ENCODE data around the gene ENO3.

The ENO3 gene

GRCh38 chr17:4978726-4979125 lies 27.8 kb downstream of the ENO3 start:
- no peak for DNase-seq

GRCh38 chr17:4980644-4981216 lies 29.8 kb downstream of the ENO3 start:
- peak; percentile 80 for DNase-seq

DNA sequence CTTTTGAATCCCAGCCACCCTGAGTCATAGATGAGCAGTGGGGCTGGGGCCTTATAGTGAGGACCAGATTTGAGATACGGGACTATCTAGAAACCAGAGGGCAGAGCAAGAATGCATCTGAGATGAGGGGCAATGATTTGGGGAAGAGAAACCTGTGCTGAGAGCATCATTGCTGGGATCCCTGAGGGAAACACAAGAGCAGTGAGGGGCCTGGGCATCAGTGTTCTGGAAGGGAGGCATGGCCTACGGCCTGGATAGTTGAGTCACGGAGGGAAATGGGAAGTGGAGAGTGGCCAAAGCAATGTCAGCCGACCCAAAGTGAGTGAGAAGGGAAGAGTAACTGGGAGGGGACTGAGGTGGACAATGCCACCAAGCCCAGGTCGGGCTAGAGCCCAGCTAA lies 31.4 kb downstream of the ENO3 start:
- peak; percentile 32 for DNase-seq

- DNase-seq, result no peak
Measured at GRCh38 chr17:4986403-4986802, 35.5 kb downstream of the ENO3 start.

DNA sequence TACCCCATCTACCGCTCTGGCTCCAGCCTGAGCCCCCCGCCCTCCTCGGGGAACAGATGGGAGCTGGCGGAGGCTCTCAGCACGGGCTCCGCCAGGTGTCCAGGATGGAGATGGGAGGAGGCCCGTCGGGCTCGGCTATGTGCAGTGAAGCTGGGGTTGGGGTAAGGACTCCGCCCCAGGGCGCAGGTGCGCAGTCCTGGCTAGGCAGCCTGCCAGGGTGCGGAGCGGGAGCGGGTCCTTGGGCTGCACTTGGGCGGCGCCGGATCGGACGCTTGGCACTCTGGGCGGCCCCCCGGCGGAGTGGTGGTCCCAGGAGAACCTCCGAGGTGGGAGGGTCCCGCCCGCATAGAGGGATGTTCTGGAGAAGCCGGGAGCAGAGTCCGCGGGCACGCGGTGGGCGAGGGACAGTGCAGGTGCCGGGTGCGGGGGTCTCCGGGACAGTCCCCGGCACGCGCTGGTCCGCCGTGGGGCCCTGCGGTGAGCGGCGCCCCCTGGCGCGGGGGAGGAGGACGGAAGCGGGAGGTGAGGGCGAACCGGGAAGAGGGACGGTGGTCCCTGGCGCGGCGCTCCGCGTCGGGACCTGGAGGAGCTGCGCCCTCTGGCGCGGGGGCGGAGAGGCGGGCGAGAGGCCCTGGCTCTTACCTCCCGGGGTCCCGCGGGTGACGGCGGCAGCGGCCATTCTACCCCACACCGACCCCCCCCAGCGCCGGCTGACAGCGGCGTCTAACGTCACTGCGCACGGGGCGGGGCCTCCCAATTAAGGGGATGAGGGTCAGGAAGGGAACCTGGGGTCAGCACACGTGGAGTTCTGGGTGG lies 36.2 kb downstream of the ENO3 start, which contains the start of gene CAMTA2:
TSS of gene CAMTA2 (minus strand) at position 725 of the 816 bp plus-strand sequence. CDS start 1,453 bp downstream, outside the sequence.
- DNase-seq, result peak; percentile 95

DNA sequence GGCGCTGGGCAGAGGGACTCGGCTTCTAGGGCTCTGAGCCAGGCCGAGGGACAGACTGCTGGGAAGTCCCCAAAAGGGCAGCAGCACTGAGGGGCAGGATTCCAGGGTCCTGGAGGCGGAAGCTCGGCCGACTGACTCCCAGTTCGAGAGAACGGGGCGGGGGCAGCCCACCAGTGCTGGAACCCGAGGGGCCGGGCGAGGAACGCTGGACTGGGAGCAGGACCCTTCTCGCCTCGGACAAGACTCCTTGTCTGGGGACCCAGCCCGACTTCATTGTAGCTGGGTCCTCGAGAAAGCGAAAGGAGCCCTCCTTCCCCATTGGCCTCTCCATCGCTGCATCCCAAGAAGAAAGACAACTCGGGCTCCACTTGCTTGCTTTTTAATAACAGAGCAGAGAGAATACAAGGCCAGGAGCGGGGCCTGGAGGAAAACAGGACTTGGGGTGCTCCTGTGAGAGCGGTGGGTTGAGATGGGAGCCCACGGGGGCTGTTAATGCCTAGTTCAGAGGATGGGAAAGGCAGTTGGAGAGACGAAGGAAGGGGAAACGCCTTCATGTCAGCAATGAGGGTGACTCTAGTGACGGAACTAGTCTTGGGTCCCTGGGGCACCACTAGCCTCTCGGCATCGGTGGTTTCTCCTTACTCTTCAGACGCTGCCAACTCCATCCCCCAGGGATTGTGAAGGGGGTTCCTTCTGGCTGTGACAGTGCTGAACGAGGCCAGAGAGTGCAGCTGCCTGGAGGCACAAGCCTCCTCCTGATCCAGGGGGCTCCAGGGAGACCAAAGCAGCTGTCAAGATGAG lies 37.0 kb downstream of the ENO3 start:
- DNase-seq, result no peak

- DNase-seq, result peak; percentile 34
Measured at GRCh38 chr17:4994081-4994595, 43.2 kb downstream of the ENO3 start.

- DNase-seq, result peak; percentile 97
Measured at GRCh38 chr17:4997302-4998026, 46.5 kb downstream of the ENO3 start, which contains the start of the genes INCA1 and KIF1C. Gene INCA1, minus strand, starts transcription at chr17:4997522. Its CDS starts 3,085 bp downstream, at chr17:4994437. Gene KIF1C, plus strand, starts transcription at chr17:4997950. Its CDS starts 2,297 bp downstream, at chr17:5000247.

DNA sequence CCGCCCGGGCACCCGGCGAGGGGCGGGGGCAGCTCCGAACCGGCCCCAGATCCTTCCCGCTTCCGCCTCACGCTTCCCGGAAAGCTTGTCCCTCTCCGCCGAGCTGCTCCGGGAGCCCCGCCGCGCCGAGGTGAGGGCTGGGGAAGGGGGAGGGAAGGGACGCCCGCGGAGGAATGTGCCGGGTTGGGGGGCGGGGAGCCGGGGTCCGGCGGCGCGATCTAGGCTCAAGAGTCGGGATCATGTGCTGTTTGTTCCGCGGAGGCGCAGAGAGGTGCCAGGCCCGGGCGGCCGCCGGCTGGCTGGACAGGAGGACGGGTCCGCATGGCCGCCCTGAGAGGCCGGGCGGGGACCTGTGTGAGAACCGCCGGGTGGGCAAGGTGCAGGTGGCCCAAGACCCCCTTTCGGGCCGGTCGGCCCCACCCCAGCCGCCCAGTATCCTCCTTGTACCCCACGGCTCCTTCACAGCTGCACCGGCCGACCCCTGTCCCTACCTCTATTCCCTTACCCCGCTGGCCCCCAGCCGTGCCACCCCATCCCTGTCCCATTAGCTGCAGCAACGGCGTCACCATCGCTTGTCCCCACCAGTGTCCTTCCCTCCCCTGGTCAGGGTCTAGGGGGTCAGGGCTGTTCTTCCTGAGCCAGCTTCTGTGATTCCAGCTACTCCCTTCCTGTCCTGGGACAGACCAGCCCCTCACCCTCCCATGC lies 47.3 kb downstream of the ENO3 start:
- peak; percentile 81 for DNase-seq

DNA sequence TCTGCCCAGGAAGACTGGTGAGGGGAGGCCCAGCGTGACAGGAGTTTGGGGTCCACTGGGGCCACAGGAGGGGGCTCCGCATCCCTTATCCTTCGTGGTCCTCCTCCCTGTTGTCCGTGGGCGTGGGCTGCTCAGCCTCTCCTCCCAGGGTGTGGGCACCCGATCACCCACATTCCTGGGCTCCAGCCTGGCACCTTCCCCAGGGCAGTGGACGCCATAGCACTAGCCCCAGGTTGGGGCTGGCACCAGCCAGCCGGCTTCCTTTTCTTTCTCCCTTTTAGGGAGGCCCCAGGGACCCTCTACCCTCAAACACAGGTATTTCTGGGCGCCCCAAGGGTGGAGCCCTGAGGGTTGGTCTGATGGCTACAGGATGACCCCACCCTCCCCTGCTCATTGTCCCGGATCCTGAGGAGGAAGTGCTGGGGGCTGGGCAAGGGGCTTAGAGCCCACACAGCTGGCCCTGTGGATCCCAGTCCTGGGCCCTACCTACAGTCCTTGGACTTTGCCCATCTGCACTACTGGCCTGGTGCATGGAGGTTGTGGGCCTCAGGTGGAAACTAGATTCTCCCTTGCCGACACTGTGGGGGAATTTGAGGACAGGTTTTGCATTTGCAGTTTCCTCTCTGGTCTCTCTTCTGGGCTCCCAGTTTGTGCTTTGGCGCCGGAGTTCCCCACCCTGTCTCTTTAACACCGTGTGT lies 48.0 kb downstream of the ENO3 start:
- peak; percentile 56 for DNase-seq

DNA sequence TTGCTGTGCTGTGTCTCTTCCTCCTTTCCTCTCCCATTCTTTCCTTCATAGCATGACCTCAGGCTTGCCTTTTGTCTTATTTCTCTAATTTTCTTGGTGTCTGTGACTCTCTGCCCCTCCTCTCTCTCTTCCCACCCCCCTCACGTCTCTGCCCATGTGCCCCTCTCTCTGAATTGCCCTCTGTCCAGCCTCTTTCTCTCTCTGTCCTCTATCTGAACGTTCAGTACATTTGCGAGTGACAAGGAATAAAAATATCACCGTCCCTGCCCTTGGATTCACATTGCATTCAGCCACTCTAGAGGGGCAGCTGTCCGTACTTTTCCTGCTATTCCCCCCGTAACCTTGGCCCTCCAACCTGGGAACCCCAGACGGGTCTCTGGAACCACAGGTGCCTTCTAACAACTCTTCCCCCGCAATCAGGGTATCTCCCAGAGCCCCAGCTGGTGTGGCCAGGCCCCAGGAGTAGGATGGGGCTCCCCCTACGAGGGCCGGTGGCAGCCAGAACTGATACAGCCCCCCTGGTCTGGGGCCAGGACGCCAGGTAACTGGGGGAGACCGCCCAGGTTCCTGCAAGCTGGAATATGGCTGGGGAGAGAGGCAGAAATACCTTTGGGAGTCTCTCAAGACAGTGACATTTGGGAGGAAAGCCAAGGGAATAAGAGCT lies 48.6 kb downstream of the ENO3 start:
- DNase-seq, result peak; percentile 45

- peak; percentile 55 for DNase-seq
Measured at GRCh38 chr17:5000237-5000639, 49.3 kb downstream of the ENO3 start.

DNA sequence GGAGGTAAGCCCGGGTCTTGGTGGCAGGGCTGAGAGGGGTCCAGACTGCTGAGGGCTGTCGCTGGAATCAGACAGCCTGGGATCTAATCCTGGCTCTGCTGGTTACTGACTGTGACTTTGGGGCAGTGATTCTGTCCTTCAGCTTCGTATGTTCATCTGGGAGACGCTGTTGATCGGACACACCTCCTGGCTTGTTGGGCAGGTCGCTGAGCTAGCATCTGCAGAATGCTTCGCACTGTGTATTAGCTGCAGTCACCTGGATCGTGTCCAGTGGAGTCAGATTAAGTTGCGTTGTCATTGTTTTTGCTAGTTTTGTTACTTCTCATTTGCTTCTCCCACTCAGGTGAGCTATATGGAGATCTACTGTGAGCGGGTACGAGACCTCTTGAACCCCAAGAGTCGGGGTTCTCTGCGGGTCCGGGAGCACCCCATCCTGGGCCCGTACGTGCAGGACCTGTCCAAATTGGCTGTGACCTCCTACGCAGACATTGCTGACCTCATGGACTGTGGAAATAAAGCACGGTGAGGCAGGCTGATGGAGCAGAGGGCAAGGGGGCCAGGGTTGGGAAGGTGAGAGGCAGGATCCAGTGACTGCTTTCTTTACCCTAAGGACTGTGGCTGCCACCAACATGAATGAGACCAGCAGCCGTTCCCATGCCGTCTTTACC lies 51.3 kb downstream of the ENO3 start:
- DNase-seq, result peak; percentile 37

GRCh38 chr17:5003214-5003867 lies 52.4 kb downstream of the ENO3 start:
- DNase-seq, result peak; percentile 51

All from islet precursor cell (in vitro differentiated cells).